K562 (cell line): Measurements from ENCODE around the gene SH3GL3. TPM values are rescaled to one million over a fixed set of nuclear protein-coding genes. Genes with fewer than 3 reads are reported as not detected.

Experiments used
- AFF1 ChIP-seq, 2 experiments: fragments of 450-650 bp; IDR thresholded peaks; 2 replicates each; pipeline ENCODE4 v1.6.1; 2018; ENCODE audit warnings: mild to moderate bottlenecking in 2 of 2, low read depth in 1 of 2; ENCODE audit not compliant: partially characterized antibody in 2 of 2
- RCOR1 ChIP-seq, 2 experiments: IDR thresholded peaks; 2 replicates each; pipeline ENCODE4 v1.6.1; 2012; ENCODE audit warnings: low read depth in 2 of 2, low read length in 2 of 2, borderline replicate concordance in 1 of 2, improper control_type of control experiment in 1 of 2
- ZHX1 ChIP-seq: fragments of 150-350 bp; conservative IDR thresholded peaks from 2 replicates; pipeline ENCODE4 v1.6.1; 2014; ENCODE audit warnings: low read length
- polyA plus RNA-seq, 8 experiments: library from polyadenylated mRNA; depleted of rRNA in 4 of 8; stranded (reverse) in 5 of 8; unstranded in 3 of 8; fragments of >200 nt; fragmentation: Nextera tagmentation in 2 of 8; fragmentation: Illumina TruSeq in 1 of 8; extraction: Ambion mirVana in 2 of 8; extraction: Trizol in 1 of 8; gene quantifications; 2 replicates each; pipeline versions ENCODE4 v1.2.1 to v1.2.3, GENCODE V29; 2011 to 2014; ENCODE audit warnings: inconsistent platforms in 1 of 8, missing spikeins in 1 of 8
- total RNA-seq, 7 experiments: library from RNA; depleted of rRNA in 6 of 7; stranded (reverse); fragments of >200 nt in 6 of 7; fragmentation: Illumina TruSeq in 2 of 7; extraction: Trizol in 2 of 7; gene quantifications; 2 replicates each; pipeline versions ENCODE4 v1.2.1 to v1.2.3, GENCODE V29; 2011 to 2021; ENCODE audit warnings: low replicate concordance in 1 of 7
- TF ChIP-seq, protein P1 (sequence below), 2 experiments: fragments of 250-450 bp in 1 of 2; fragments of 450-650 bp in 1 of 2; sonication (Bioruptor Pico) in 1 of 2; IDR thresholded peaks; 2 replicates each; pipeline versions ENCODE4 v1.6.1 to v1.8.0; 2016 to 2021; ENCODE audit warnings: mild to moderate bottlenecking in 2 of 2, moderate library complexity in 2 of 2, missing compliant biosample characterization in 1 of 2, missing genetic modification characterization in 1 of 2
- TF ChIP-seq, protein P2 (sequence below): fragments of 450-650 bp; formaldehyde crosslinking; conservative IDR thresholded peaks from 2 replicates; pipeline ENCODE4 v1.4.0; 2022; ENCODE audit warnings: mild to moderate bottlenecking, missing genetic modification characterization

The SH3GL3 gene
- total and polyA plus RNA-seq, 9 of the 15 experiments (the other 6 are each of a cell fraction or from before 2014, with no cell fraction given), result 3.9 to 16.0 (median 9.7) TPM

DNA sequence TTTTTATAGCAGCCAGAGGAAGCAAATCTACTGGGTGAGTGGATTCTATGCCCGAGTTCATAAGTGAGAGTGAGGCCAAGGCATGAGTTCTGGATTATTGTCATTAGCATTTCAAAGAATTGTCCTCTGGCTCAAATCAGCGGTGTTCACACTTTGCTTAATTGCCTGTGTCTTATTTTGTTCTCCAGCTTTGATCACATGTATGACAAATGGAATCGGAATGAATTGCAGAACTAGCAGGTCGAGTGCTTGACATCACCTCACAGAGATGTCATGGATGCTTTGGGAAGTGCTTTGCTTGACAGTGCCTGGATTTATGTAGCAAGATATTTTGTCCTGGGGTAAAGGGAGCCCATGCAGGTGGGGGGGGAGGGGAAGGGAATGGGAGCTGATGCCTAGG is 68.0 kb downstream of the SH3GL3 start (continued):
- TF ChIP-seq AFF1 (IDR thresholded peaks at IDR 0.05; ENCODE audit: low read depth in 1 of 2, partially characterized antibody in 2 of 2) (no peak), ZHX1 (no peak), RCOR1 (IDR thresholded peaks at IDR 0.05; ENCODE audit: borderline replicate concordance in 1 of 2, low read depth in 2 of 2, low read length in 2 of 2) (no peak)
- TF ChIP-seq, protein P1, sequence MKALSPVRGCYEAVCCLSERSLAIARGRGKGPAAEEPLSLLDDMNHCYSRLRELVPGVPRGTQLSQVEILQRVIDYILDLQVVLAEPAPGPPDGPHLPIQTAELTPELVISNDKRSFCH (CRISPR knock-in tag; IDR thresholded peaks at IDR 0.05), result no peak
- TF ChIP-seq, protein P1 (tag; IDR thresholded peaks at IDR 0.05), result no peak
- TF ChIP-seq, protein P2, sequence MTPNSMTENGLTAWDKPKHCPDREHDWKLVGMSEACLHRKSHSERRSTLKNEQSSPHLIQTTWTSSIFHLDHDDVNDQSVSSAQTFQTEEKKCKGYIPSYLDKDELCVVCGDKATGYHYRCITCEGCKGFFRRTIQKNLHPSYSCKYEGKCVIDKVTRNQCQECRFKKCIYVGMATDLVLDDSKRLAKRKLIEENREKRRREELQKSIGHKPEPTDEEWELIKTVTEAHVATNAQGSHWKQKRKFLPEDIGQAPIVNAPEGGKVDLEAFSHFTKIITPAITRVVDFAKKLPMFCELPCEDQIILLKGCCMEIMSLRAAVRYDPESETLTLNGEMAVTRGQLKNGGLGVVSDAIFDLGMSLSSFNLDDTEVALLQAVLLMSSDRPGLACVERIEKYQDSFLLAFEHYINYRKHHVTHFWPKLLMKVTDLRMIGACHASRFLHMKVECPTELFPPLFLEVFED (CRISPR knock-in tag), result no peak
